GM13977 (cell line): ENCODE results near the gene ANKRD50.

Source experiments
- DNase-seq: peaks from one replicate; pipeline ENCODE4 v3.0.0; 2012; ENCODE audit warnings: low spot score
- in situ Hi-C: fragments of 300-500 bp; cut with MboI; formaldehyde crosslinking; loops from one replicate; pipeline ENCODE4 v1.12.0; 2022; ENCODE audit warnings: low sequenced_read_pairs, low pct_unique_long_range_greater_than_20kb, mixed read lengths, inconsistent platforms; ENCODE audit not compliant: unreplicated experiment
- TF ChIP-seq, protein P1 (sequence below): IDR thresholded peaks from 2 replicates; pipeline ENCODE4 v1.5.1; 2012; ENCODE audit warnings: mild to moderate bottlenecking, control low read depth; ENCODE audit not compliant: insufficient read depth; ENCODE audit errors: extremely low read depth, missing control alignments

ANKRD50 gene

DNA sequence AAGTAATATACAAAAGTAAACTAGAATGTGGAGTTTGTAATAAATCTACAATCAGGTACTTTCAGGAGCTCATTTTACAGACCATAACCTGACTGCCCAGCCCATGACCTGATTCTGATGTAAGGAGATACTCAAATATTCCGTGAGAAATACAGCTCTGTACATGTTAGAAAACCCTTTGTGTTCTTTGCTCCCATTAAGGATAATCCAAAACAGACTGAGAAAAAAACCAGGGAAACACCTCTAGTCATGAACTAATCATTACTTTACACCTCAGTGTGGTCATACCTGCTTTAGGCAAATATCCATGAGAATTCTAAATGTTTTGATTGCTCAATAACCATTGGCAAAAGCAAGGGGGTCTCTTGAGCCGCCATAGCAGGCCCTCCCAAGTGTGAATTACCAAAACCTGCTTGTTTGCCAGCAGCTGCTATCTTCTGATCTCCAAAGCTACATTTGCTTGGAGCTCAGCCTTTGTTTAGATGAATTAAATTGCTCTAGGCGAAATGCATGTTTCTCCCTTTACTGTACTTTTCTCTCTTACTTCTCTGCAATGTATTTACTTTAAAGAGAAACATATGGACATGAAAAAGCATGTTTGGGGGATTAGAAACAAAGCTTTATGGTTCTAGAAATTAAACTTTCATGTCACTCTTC is 79.1 kb downstream of the ANKRD50 start:
- TF ChIP-seq, protein P1, sequence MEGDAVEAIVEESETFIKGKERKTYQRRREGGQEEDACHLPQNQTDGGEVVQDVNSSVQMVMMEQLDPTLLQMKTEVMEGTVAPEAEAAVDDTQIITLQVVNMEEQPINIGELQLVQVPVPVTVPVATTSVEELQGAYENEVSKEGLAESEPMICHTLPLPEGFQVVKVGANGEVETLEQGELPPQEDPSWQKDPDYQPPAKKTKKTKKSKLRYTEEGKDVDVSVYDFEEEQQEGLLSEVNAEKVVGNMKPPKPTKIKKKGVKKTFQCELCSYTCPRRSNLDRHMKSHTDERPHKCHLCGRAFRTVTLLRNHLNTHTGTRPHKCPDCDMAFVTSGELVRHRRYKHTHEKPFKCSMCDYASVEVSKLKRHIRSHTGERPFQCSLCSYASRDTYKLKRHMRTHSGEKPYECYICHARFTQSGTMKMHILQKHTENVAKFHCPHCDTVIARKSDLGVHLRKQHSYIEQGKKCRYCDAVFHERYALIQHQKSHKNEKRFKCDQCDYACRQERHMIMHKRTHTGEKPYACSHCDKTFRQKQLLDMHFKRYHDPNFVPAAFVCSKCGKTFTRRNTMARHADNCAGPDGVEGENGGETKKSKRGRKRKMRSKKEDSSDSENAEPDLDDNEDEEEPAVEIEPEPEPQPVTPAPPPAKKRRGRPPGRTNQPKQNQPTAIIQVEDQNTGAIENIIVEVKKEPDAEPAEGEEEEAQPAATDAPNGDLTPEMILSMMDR, result no peak
- DNase-seq, result no peak
- in situ Hi-C loops, result no loop called here

GRCh38 chr4:124632439-124632838 is 80.1 kb downstream of the ANKRD50 start:
- TF ChIP-seq, protein P1, result no peak
- in situ Hi-C loops, result no loop called here
- DNase-seq, result no peak

DNA sequence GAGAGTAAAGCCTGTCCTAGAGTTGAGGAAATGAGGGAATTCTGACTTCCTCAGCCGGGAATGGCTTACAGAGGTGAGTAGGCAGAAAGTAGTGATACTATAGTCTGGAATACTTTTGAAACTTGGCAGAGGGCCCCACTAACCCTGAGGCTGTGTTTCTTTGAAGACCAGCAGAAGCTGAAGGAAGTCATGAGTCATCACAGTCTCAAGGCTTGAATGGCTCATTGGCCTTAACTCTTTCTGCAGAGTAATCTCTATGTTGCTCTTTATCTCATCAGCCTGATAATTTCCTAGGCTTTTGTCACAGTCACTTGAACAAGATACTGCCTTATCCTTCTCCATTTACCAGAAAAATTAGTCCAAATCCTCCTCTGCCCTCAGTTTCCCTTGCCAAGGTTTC is 80.8 kb downstream of the ANKRD50 start:
- in situ Hi-C loops, result no loop called here
- TF ChIP-seq, protein P1, result no peak
- DNase-seq, result no peak

DNA sequence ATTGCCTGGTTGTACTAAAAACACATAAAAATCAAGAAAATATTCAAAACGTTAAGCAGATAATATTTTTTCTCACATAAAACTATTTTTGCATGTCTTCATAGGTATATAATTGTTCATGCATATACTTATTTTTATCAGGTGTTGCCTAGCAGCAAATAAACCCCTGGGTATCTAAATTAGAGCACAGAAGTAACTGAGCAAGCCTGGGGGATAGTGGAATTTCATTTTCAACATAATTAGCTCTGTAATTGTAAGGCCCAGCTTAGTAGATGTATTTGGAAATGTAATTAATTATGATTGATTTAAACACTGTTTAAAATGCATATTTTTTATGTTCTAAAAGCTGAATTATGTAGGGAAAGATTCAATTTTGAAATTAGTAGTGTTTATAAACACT is 82.9 kb downstream of the ANKRD50 start:
- TF ChIP-seq, protein P1, result no peak
- no peak for DNase-seq
- in situ Hi-C loops, result no loop called here
